Stimulated activated memory B cell treated with anti-CD40 and anti-IgM and Interleukin-4, amounts not matched to agents 10 μg/mL and 1 μg/mL and 100 μg/mL, for 72 hours (primary cell): ENCODE data around the gene LIMK2.
A peak's percentile ranks its signal among the peaks of the same experiment; 100 is the strongest.

ENCODE experiments used
- ATAC-seq: fragments of 150-1000 bp; cut with Tn5 transposase; 2 replicates; pipeline ENCODE4 v1.10.0; 2021
- H3K27ac Mint-ChIP-seq: one replicate; pipeline ENCODE4 v1.8.0; 2022; ENCODE audit warnings: mild to moderate bottlenecking, mixed read lengths
- H3K27me3 Mint-ChIP-seq: one replicate; pipeline ENCODE4 v1.8.0; 2022; ENCODE audit warnings: mixed read lengths
- H3K36me3 Mint-ChIP-seq: one replicate; pipeline ENCODE4 v1.8.0; 2022; ENCODE audit warnings: mixed read lengths
- H3K4me1 Mint-ChIP-seq: one replicate; pipeline ENCODE4 v1.8.0; 2022; ENCODE audit warnings: mixed read lengths
- H3K4me3 Mint-ChIP-seq: one replicate; pipeline ENCODE4 v1.8.0; 2022; ENCODE audit warnings: mild to moderate bottlenecking, moderate library complexity, mixed read lengths
- H3K9me3 Mint-ChIP-seq: one replicate; pipeline ENCODE4 v1.8.0; 2022; ENCODE audit warnings: mixed read lengths

The LIMK2 gene

GRCh38 chr22:31286360-31287255 is 74.5 kb downstream of the LIMK2 start:
- H3K36me3 Mint-ChIP-seq, result peaks cover 36% of the 10 kb centered on the region
- peak; percentile 56 for ATAC-seq

DNA sequence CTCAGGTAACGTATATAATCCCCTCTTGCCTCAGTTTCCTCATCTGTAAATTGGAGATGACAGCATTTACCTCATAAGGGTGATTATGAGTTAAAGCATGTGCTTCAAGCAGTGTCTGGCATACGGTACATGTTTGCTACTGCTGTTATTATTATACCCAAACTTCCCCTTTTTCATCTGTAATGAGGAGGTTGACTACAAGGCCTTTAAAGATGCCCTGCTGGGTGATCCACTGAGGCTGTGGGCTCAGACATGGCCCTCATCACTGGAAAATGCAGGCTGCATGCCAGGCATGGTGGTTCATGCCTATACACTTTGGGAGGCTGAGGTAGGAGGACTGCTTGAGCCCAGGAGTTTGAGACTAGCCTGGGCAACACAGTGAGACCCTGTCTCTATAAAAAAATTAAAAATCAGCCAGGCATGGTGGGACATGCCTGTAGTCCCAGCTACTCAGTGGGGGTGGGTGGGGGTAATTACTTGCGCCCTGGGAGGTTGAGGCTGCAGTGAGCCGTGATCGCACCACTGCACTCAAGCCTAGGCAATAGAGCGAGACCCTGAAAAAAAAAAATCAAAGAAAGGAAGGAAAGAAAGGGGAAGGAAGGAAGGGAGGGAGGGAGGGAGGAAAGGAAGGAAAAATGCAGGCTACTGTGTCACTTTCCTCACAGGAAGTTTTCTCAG is 75.9 kb downstream of the LIMK2 start:
- peaks cover 29% of the 10 kb centered on the region for H3K36me3 Mint-ChIP-seq
- ATAC-seq, result no peak
- no peaks in the 10 kb centered on the region for H3K9me3 Mint-ChIP-seq
- no peaks in the 10 kb centered on the region for H3K27me3 Mint-ChIP-seq
- peaks cover 70% of the 10 kb centered on the region for H3K4me1 Mint-ChIP-seq
- peak overlapping the region; percentile 53 for H3K4me3 Mint-ChIP-seq
- H3K27ac Mint-ChIP-seq, result peak overlapping the region; percentile 100

More at GRCh38 chr22:31286360-31287255, 74.5 kb downstream of the LIMK2 start:
- H3K27me3 Mint-ChIP-seq, result no peaks in the 10 kb centered on the region
- H3K27ac Mint-ChIP-seq, result peak overlapping the region; percentile 100
- H3K4me3 Mint-ChIP-seq, result no peak overlapping the region
- H3K4me1 Mint-ChIP-seq, result peaks cover 57% of the 10 kb centered on the region
- H3K9me3 Mint-ChIP-seq, result no peaks in the 10 kb centered on the region

GRCh38 chr22:31288496-31289240 is 76.6 kb downstream of the LIMK2 start:
- Mint-ChIP-seq H3K4me1 (peaks cover 74% of the 10 kb centered on the region), H3K27me3 (no peaks in the 10 kb centered on the region), H3K27ac (peak overlapping the region; percentile 100), H3K36me3 (peaks cover 24% of the 10 kb centered on the region), H3K4me3 (peak overlapping the region; percentile 99), H3K9me3 (no peaks in the 10 kb centered on the region)
- no peak for ATAC-seq

- H3K27ac Mint-ChIP-seq, result peak overlapping the region; percentile 100
- no peak for ATAC-seq
- peaks cover 80% of the 10 kb centered on the region for H3K4me1 Mint-ChIP-seq
- peak overlapping the region; percentile 99 for H3K4me3 Mint-ChIP-seq
- H3K9me3 Mint-ChIP-seq, result no peaks in the 10 kb centered on the region
- no peaks in the 10 kb centered on the region for H3K27me3 Mint-ChIP-seq
- H3K36me3 Mint-ChIP-seq, result peaks cover 24% of the 10 kb centered on the region
These were observed 77.2 kb downstream of the LIMK2 start for GRCh38 chr22:31289344-31289743.

DNA sequence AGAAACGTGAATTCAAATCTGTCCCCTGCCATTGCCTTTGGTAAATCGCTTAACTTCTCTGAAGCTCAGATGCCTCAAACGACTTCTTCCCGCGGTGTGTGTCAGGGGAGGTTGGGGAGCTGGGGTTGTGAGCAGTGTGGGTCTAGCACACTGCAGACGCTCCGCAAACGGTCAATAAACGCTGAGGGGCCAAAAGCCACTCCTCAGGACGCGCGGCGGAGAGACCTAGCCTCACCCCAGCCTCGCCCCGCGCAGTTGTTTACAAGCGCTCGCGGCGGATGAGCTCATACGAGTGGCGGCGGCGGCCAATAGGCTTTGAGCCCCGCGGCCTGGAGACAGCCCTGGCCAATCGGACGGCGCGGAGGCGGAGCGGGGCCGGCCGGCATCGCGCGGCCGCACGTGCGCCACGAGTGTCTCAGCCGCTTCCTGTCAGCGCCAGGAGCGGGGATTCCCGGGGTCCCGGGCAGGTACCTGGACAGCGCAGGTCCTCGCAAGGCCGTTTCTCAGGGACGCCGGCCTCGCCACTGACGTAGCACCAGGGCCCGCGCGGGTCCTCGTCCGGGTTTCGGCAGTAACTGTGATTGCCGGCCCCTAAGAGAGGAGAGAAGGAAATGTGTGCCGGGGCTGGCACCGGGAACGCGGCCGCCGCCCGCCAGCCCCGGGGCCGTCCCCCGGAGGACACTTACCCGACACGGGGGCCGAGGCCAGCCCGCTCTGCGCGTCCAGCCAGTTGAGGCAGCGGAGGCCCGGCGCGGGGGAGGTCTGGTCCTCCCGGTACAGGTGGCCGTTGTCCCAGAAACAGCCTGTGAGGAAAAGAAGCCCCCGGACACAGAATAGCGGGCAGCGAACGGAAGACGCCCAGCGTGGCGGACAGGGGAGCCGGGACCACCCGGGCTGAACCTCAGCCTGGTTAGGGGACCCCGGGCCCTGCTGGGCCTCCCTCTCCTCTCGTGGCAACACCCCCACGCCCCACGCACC is 78.7 kb downstream of the LIMK2 start:
- H3K36me3 Mint-ChIP-seq, result peaks cover 19% of the 10 kb centered on the region
- ATAC-seq, result peak; percentile 96
- peak overlapping the region; percentile 100 for H3K27ac Mint-ChIP-seq
- H3K4me3 Mint-ChIP-seq, result peak overlapping the region; percentile 99
- H3K27me3 Mint-ChIP-seq, result no peaks in the 10 kb centered on the region
- H3K9me3 Mint-ChIP-seq, result no peaks in the 10 kb centered on the region
- H3K4me1 Mint-ChIP-seq, result peaks cover 82% of the 10 kb centered on the region

- peaks cover 18% of the 10 kb centered on the region for H3K36me3 Mint-ChIP-seq
- peak overlapping the region; percentile 100 for H3K27ac Mint-ChIP-seq
- peaks cover 82% of the 10 kb centered on the region for H3K4me1 Mint-ChIP-seq
- no peaks in the 10 kb centered on the region for H3K27me3 Mint-ChIP-seq
- ATAC-seq, result no peak
- peak overlapping the region; percentile 99 for H3K4me3 Mint-ChIP-seq
- no peaks in the 10 kb centered on the region for H3K9me3 Mint-ChIP-seq
These were observed 79.6 kb downstream of the LIMK2 start for GRCh38 chr22:31291481-31292235.

GRCh38 chr22:31292236-31292989 is 80.3 kb downstream of the LIMK2 start, which contains the start of gene PIK3IP1:
TSS of gene PIK3IP1 (minus strand) at chr22:31292488. CDS start at chr22:31292344, 144 bp downstream.
- H3K9me3 Mint-ChIP-seq, result no peaks in the 10 kb centered on the region
- peak within 1 kb of the TSS; percentile 100 for H3K27ac Mint-ChIP-seq
- no peaks in the 10 kb centered on the region for H3K27me3 Mint-ChIP-seq
- H3K36me3 Mint-ChIP-seq, result peaks cover 18% of the 10 kb centered on the region
- ATAC-seq, result peak; percentile 71
- peak within 1 kb of the TSS; percentile 99 for H3K4me3 Mint-ChIP-seq
- H3K4me1 Mint-ChIP-seq, result peaks cover 78% of the 10 kb centered on the region

- Mint-ChIP-seq H3K4me3 (no peak overlapping the region), H3K27me3 (no peaks in the 10 kb centered on the region), H3K9me3 (no peaks in the 10 kb centered on the region), H3K27ac (no peak overlapping the region), H3K36me3 (no peaks in the 10 kb centered on the region), H3K4me1 (peaks cover 50% of the 10 kb centered on the region)
- no peak for ATAC-seq
These were observed 83.3 kb downstream of the LIMK2 start for GRCh38 chr22:31295360-31295759.

DNA sequence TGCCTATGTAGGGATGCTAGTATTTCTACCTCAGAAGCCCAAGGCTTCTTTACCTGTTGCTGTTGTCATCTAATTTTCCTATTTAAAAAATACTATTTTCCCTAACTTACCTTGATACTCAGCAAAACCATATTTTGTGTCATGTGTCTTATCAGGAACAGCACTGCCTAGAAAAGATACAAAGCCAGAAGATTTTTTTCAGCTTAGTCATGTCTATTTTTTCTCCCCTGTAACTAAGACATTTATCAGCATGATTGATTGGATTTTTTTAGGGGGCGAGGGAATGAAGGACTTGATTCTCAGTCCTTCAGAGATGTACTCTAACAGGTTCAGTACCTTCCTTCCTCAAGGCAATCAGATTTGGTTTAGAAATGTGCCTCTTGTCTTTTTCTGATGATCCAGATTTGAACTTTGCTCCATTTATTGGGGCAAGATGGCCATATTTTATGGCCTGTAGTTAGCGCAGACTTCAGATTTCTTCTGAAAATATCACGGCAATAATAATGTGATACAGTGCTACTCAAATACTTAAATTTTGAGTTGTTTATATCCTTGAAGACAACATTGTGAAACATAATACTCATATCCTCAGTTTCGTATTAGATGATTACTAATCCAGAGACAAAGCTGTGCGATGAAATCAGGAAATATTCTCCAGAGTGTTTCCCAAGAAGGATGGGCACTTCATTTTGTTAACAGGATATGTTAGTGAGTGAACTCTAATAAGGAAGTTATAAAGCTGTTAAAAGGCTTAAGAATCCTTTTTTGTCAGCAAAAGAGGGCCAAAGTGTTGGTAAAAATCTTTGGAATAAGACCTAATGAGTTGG is 83.9 kb downstream of the LIMK2 start:
- no peak for ATAC-seq
- peak overlapping the region; percentile 11 for H3K27ac Mint-ChIP-seq
- H3K4me3 Mint-ChIP-seq, result no peak overlapping the region
- no peaks in the 10 kb centered on the region for H3K9me3 Mint-ChIP-seq
- H3K36me3 Mint-ChIP-seq, result no peaks in the 10 kb centered on the region
- no peaks in the 10 kb centered on the region for H3K27me3 Mint-ChIP-seq
- peaks cover 47% of the 10 kb centered on the region for H3K4me1 Mint-ChIP-seq

- no peaks in the 10 kb centered on the region for H3K9me3 Mint-ChIP-seq
- H3K27me3 Mint-ChIP-seq, result no peaks in the 10 kb centered on the region
- no peak for ATAC-seq
- peaks cover 10% of the 10 kb centered on the region for H3K4me1 Mint-ChIP-seq
- H3K4me3 Mint-ChIP-seq, result no peak overlapping the region
- H3K36me3 Mint-ChIP-seq, result no peaks in the 10 kb centered on the region
- H3K27ac Mint-ChIP-seq, result no peak overlapping the region
These were observed 88.8 kb downstream of the LIMK2 start for GRCh38 chr22:31300896-31301295.

DNA sequence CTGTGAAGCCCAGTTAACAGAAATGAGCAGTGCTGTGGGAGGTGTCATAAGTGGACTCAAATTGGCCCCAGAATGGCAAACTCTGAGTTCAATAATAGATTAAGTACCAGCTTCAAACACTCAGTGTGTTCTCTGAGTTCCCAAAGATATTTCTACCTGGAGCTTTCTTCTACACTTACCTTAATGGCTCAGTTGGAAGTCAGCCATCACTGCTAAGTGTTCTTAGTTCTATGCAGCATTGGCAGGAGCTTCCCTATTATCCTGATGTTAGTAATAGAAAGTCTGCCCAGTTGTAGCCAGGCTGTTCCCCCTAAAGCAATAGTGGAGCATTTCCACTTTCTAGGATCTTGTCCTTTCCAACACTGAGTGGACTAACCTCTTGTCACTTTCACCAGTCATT is 89.9 kb downstream of the LIMK2 start:
- no peaks in the 10 kb centered on the region for H3K27me3 Mint-ChIP-seq
- H3K36me3 Mint-ChIP-seq, result no peaks in the 10 kb centered on the region
- H3K4me3 Mint-ChIP-seq, result no peak overlapping the region
- H3K9me3 Mint-ChIP-seq, result no peaks in the 10 kb centered on the region
- ATAC-seq, result no peak
- no peak overlapping the region for H3K27ac Mint-ChIP-seq
- H3K4me1 Mint-ChIP-seq, result peaks cover 9% of the 10 kb centered on the region

- Mint-ChIP-seq H3K27me3 (no peaks in the 10 kb centered on the region), H3K9me3 (no peaks in the 10 kb centered on the region), H3K4me3 (no peak overlapping the region), H3K27ac (no peak overlapping the region), H3K36me3 (no peaks in the 10 kb centered on the region), H3K4me1 (peaks cover 11% of the 10 kb centered on the region)
- ATAC-seq, result no peak
These were observed 90.4 kb downstream of the LIMK2 start for GRCh38 chr22:31302537-31302936.
